ENCODE data around the gene RBPJ.
A peak's percentile ranks its signal among the peaks of the same experiment; 100 is the strongest.

Gene RBPJ

DNA sequence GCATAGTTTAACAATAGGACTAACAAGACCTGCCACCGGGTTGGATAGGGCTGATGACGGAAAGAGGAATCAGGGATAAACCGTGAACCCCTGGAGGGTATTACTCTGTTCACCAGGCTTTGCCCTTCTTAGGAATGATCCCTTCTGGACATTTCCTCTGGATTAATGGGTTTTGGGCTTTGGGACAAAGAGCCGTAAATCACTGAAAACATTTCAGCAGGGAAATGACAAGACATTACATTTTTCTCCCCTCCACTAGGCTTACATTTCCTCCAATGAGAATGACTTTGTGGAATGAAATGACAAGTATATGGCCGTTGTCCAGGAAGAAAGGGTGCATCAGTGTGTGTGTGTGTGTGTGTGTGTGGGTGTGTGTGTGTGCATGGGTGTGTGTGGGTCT is 25.9 kb upstream of the RBPJ start:
- in situ Hi-C loops (cut with HindIII; ENCODE audit: low sequenced_read_pairs) = no loop called here
- DNase-seq (ENCODE audit: low read depth, low spot score) = no peak
- no peak overlapping the region for H3K4me3 ChIP-seq (ENCODE audit: low read depth, low read length)
- TF ChIP-seq, protein P1, sequence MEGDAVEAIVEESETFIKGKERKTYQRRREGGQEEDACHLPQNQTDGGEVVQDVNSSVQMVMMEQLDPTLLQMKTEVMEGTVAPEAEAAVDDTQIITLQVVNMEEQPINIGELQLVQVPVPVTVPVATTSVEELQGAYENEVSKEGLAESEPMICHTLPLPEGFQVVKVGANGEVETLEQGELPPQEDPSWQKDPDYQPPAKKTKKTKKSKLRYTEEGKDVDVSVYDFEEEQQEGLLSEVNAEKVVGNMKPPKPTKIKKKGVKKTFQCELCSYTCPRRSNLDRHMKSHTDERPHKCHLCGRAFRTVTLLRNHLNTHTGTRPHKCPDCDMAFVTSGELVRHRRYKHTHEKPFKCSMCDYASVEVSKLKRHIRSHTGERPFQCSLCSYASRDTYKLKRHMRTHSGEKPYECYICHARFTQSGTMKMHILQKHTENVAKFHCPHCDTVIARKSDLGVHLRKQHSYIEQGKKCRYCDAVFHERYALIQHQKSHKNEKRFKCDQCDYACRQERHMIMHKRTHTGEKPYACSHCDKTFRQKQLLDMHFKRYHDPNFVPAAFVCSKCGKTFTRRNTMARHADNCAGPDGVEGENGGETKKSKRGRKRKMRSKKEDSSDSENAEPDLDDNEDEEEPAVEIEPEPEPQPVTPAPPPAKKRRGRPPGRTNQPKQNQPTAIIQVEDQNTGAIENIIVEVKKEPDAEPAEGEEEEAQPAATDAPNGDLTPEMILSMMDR (IDR thresholded peaks at IDR 0.05; ENCODE audit: low read depth, low read length) = no peak

DNA sequence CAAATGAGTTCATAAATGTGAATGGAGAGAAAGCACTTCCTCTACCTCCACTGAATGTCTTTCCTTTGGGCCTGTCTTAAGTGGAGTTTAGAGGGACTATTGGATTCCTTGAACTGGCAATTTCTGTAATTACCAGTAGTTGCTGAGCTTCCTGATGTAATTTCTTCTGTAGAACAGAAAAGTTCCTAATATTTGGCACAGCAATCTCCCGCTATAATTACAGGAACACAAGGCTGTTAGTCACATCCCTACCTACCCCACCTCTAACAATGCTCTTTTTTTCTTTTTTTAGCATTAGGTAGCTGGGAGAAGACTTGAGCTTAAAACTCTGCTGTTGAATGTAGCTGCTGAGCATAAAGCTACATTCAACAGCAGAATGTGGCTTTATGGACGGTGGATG is 24.8 kb upstream of the RBPJ start:
- in situ Hi-C loops (cut with HindIII; ENCODE audit: low sequenced_read_pairs) = no loop called here
- TF ChIP-seq, protein P1 (IDR thresholded peaks at IDR 0.05; ENCODE audit: low read depth, low read length) = no peak
- no peak overlapping the region for H3K4me3 ChIP-seq (ENCODE audit: low read depth, low read length)
- no peak for DNase-seq (ENCODE audit: low read depth, low spot score)

DNA sequence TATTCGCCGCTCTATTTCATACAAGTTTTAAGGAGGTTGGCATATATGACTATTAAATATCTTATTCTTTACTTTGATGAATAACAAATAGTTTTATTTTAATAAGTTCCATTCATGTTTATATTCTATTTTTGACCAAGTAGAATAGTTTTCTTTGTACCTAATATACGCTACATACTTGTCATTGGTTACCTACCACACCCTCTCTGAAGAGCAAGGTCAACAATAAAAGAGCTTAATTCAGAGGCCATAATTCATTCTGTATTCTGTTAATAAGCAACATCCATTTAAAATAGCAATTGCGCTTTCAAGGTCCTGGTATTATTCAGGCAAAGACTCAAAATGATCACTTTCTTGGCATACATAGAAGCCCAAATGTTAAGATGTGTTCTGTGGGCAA is 24.3 kb upstream of the RBPJ start:
- no peak for DNase-seq (ENCODE audit: low read depth, low spot score)
- in situ Hi-C loops (cut with HindIII; ENCODE audit: low sequenced_read_pairs) = no loop called here
- H3K4me3 ChIP-seq (ENCODE audit: low read depth, low read length) = no peak overlapping the region

DNA sequence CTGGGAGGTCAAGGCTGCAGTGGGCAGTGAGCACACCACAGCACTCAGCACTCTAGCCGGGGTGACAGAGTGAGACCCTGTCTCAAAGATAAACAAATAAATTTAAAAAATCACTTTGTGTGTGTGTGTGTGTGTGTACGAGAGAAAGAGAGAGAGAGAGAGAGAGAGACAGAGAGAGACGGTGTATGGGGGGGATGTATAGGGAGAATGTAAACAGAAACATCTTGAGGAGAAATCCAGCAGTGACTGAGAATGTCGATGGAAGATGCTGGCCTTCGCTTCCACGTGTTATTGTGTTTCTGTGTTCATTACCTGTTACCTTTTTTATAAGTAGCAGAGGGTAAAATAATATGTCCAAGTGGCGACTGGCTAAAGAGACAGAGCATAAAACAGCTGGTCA is 23.6 kb upstream of the RBPJ start:
- TF ChIP-seq, protein P1 (IDR thresholded peaks at IDR 0.05; ENCODE audit: low read depth, low read length) = no peak
- in situ Hi-C loops (cut with HindIII; ENCODE audit: low sequenced_read_pairs) = no loop called here
- no peak for DNase-seq (ENCODE audit: low read depth, low spot score)
- no peak overlapping the region for H3K4me3 ChIP-seq (ENCODE audit: low read depth, low read length)

More for the DNA sequence above, 24.3 kb upstream of the RBPJ start:
- TF ChIP-seq, protein P1 (IDR thresholded peaks at IDR 0.05; ENCODE audit: low read depth, low read length) = no peak

DNA sequence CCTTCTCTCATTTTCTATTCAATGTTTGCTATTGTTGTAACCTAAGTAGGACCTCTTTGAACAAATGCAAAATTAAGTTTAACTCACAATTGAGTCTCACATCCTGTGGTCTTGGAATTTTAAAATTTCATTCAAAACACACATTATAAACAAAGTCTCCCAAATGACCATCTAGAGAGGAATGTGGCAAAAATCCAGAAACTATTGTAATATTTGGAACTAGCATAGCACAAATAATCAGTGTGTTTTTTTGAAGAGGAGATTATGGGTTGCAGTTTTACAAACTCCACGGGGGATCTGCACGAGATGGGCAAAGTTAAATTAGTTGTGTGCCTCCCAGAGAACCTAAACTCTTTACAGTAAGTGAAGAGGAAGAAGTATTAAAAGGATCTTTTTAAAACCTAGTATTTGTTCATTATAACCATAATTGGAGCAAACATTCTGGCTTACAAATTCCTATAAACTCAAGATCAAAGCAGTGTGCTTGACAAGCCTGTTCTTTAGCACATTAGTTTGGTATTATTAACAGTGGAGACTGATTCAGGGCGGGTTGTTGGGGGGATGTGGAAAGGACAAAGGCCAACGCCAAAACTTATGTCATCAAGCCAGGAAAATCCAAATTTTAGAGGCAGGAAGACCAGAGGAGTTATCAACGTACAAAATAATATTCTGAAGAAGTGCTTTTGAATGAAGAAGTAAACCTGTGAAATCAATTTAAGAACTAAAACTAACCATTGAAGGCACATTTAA is 22.4 kb upstream of the RBPJ start:
- TF ChIP-seq, protein P1 (IDR thresholded peaks at IDR 0.05; ENCODE audit: low read depth, low read length) = no peak
- peak; percentile 78 for DNase-seq (ENCODE audit: low read depth, low spot score)
- in situ Hi-C loops (cut with HindIII; ENCODE audit: low sequenced_read_pairs) = no loop called here
- no peak overlapping the region for H3K4me3 ChIP-seq (ENCODE audit: low read depth, low read length)

DNA sequence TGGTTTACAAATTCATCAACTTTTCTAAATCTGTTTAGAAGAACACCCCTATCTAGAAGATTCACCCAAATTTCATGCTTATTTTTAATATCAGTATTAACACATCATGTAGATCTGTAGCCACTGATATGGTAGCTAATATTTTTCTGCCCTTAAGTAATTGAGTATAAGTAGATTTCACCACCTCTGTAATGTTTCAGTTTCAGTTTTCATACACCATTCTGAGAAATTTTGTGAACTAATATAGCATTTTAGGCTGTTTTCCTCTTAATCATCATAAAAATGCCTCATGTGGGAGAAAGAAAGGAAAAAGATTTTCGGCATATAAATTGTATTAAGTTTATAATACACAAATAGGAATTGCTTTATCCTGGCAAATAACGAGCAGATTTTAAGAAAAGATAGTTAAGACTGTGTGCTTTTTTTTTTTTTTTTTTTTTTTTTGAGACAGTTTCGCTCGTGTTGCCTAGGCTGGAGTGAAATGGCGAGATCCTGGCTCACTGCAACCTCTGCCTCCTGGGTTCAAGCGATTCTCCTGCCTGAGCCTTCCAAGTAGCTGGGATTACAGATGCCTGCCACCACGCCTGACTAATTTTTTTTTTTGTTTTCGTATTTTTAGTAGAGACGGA is 21.4 kb upstream of the RBPJ start:
- H3K4me3 ChIP-seq (ENCODE audit: low read depth, low read length) = no peak overlapping the region
- TF ChIP-seq, protein P1 (IDR thresholded peaks at IDR 0.05; ENCODE audit: low read depth, low read length) = no peak
- in situ Hi-C loops (cut with HindIII; ENCODE audit: low sequenced_read_pairs) = no loop called here
- no peak for DNase-seq (ENCODE audit: low read depth, low spot score)
